Activated CD4-positive, alpha-beta T cell treated with anti-CD3 and anti-CD28 coated beads, Interleukin-2, amount 50 U/mL, for 24 hours (primary cell): ENCODE results near the gene C1GALT1C1L.
A peak's percentile ranks its signal among the peaks of the same experiment; 100 is the strongest.
"Not testable (repeated sequence)": the region's sequence is repeated elsewhere in the genome, so short reads cannot be mapped to it uniquely, and the experiment has no call there.

Experiments
- DNase-seq, 2 donors: peaks; one replicate each; pipeline ENCODE4 v3.0.0-alpha.2; 2020; ENCODE audit warnings: low read depth in 1 of 2, low spot score in 1 of 2

Gene C1GALT1C1L

DNA sequence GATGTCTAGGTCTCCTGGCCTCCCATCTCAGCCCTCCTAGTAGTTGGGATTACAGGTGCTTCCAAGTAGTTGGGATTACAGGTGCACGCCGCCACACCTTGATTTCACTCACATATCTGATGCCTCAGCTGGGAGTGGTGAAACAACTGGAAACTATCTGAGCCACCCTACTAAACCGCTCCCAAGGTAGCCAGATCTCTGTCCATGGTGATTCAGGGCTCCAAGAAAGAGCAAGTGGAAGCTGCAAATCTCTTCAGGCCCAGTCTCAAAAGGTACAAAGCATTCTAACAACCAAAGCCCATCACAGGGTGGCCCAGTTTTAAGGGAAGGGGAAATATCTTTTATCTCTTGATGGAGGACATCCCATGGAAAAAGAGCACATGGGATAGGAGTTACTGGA lies 19.0 kb downstream of the C1GALT1C1L start:
- no peak for DNase-seq

DNA sequence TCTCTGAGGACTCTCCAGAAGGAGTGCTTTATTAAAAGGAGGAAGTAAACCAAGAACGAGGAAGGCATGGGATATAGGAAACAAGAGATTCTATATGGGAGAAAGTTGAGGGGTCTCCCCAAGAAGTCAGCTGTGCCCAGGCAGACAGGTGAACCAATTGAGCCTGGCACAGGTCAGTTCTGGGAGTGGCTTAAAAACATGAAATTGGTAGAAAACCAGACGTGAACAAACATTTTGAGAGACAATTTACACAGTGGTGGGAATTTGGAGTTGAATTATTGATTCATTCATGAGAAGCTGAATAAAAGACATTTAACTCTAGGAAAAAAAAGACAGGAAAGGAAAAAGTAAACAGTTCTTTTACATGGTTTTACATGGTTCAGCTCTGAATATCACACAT lies 22.7 kb downstream of the C1GALT1C1L start:
- DNase-seq = no peak

DNA sequence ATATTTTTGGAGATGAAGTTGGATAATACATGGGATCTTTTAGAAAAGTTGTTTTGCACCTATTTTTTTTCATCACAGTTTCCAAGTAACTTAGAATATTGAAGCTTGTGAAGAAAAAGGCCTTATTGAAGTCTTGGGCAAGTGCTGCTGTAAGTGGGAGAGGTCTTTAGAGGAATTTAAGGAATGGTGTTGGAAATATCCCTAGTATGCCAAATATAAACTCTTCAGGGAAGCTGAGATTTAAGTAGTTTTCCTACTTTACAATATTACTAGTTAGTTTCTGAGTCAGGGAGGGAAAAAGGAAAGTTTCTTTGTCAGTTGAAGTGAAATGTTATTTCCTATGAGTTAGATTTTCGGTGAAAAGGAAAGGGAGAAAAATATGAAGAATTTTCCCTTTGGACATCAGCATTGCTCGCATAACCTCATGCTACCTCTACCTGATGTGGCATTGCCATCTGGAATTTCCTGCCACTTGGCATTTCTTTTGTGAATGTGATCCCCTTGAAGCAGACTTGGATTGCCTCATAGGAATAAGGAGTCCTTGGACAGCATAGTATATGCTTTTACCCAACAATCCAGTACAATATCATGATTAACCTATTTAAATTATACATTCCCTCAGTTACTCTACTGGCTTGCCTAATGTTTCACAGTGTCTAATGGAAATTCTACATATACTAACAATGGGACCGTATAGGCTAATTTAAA lies 27.1 kb downstream of the C1GALT1C1L start:
- no peak for DNase-seq

DNA sequence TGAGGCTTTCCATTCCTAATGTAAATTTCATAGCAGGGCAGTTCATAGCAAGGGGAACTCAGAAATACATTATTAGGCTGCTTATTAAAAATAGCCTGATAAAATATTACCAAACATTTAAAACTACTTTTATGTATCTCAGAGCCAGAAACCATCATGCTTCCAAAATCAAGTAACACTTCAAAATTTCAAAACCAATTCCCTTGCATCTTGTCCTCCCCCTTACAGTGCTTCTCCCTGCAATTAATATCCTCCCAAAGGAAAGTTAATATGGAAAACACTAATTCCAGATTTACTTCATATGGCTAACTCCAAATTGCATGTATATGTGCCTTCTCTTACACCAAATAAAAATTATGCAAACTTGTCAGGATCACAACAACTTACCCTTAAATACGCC lies 32.5 kb downstream of the C1GALT1C1L start:
- no peak for DNase-seq

DNA sequence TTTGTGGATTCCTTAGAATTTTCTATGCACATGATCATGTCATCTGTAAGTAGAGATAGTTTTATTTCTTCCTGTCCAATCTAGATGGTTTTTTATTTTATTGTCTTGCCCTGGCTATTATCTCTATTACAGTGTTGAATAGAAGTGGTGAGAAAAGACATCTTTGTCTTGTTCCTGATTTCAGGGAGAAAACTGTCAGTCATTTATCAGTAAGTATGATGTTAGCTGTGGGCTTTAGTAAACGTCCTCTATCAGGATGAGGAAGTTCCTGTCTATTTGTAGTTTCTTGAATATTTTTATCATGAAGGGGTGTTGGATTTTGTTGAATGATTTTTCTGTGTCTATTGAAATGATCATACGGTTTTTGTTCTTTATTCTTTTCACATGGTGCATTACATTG lies 33.9 kb downstream of the C1GALT1C1L start:
- DNase-seq = no peak

DNA sequence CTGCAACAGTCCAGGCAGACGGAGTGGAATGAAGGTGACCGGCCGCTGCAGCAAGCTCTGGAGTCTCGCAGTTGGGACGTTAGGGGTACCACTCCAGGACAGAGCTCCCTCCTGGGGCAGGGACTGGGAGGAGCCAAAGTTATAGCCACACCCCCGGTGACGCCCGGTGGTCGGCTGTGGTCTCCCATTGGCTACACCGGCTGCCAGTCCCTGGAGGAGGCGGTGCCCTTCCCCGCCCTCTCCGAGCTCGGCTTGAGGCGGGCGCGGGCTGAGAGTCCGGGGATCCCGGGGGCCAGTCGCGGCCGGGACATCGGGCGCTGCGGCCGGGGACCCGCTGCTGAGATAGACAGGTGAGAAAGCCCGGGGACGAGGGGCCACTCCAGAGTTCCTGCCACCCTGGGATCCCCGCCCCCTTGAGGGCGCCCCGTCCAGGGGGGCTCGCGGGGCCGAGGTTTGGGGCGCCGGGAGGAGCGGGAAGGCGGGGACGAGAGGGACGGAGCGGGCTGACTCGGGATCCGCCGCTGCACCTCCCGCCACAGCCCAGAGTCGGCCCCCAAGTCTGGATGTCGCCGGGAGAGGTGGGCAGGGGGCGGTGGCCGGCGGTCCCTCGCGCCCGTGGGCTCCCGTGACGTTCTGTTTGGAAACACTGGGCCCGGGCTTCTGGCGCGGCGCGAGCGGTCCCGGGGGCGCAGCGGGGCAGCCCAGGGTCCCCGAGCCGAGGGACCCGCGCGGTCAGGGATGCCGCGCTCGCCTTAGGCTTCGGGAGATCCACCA lies 39.0 kb downstream of the C1GALT1C1L start, which contains the start of gene PLEKHH2:
Gene PLEKHH2 (plus strand): TSS at position 231 of the 774 bp plus-strand sequence. CDS start 7,414 bp downstream, outside the sequence.
- DNase-seq = peak; percentile 80 to 85

DNA sequence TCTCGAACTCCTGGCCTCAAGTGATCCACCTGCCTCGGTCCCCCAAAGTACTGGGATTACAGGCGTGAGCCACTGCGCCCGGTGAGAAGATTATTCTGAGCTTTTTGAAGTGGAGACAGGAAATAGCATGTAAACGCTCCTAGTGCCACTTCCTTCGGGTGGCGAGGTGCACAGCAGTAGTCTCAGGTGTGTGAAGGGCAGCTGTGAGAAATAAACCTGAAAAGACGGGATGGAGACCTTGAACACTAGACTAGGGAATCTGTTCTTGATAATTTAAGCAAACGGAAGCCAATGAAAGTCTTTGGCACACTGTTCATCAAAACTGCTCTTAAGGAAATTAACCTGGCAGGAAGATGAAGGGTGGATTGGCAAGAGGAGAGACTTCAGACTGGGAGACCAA lies 39.6 kb downstream of the C1GALT1C1L start:
- DNase-seq = no peak

DNA sequence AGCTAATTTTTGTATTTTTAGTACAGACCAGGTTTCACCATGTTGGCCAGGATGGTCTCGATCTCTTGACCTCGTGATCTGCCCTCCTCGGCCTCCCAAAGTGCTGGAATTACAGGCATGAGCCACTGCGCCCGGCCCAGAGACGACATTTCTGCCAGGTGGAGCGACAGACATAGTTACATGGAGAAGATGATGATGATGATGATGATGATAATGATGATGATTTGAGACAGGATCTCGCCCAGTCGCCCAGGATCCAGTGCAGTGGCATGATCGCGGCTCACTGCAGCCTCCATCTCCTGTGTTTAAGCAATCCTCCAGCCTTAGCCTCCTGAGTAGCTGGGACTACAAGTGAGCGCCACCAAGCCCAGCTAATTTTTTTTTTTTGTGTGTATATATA lies 40.1 kb downstream of the C1GALT1C1L start:
- not testable (repeated sequence) for DNase-seq

DNA sequence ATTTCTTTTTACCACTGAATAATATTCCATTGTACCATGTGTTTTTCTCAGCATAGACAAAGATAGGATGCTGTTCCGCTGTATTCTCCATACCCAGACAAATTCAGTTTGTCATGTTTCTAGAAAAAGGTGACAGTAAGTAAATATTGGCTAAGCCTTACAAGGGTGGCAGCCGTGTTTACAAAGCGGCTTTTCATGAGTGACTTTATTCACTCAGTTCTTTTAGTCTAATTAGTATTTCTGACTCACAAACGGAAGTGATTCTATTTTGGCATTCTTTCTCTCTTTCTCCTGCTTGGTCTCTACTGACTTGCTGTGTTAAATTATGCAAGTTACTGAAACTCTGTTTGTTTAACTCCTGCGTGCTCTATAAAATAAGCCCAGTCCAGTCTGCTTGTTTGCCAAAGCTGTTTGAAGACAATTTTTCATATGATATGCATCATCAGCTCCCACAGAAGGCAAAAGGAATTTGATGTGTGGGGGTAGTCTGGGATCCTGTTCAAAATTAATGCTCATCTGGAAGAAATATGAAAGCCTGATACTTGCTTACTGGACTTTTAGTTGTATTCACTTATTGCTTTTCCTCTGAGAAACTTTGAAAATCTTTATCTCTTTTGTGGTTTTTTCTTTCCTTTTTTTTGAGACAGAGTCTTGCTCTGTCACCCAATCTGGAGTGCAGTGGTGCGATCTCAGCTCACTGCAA lies 41.5 kb downstream of the C1GALT1C1L start:
- DNase-seq = no peak

DNA sequence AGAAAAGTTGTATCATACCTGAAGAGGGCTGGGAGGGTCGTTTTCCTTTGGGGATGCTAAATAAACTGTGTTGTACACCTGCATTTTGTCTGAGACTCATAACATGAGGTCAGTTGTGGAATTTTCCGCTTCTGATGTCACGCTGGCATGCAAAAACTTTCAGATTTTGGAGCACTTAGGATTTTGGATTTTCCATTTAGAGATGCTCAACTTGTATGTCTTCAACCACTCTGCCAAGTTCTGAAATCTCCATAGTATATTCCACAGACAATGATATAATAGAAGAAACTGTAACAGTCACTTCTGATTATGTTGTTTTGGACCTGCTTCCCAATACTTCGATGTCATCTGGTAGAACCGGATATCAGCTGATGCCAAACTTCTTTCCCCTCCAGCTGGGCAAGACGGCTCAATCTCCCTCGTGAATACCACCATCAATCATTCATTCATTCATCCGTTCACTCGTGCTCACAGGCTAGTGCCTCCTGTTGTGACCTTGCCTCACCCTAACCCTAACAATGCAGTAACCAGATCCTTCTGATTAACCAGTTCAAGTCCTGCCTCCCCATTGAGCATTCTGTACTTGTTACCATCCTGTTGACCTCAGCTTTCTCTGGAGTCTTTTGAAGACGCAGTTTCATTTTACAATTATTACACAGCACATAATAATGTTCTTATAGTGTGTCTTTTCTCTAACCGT lies 44.5 kb downstream of the C1GALT1C1L start:
- DNase-seq = no peak
